HuH-7.5 (cell line): Measurements from ENCODE around the gene CDH20.

Experiments
- DNase-seq: peaks from one replicate; pipeline ENCODE4 v3.0.0; 2011; ENCODE audit warnings: low spot score

CDH20 gene

DNA sequence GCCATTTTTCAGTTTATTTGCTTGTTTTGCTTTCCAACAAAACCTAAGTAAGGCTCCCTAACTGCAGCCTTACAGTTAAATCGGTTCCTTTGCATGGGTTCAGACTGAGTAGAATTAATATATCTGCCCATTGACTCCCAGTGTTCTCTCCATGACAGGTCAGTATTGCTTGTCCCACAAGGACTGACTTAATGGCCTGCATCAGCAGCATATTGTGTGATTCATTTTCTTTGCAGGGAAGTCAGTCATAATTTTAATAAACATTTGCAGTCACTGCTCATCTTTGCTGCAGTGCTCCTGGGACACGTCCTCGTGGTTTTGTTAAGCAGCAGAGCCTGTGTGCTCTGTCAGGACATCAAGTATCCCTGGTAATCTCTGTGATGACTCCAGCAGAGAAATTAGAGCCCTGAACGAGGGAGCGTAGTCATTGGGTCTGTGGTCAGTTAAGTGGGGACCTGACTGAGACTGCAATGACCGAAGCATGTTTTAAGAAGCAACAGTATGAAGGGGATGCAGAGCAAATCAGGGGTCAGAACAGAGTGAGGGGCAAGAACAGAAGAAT lies 93.3 kb downstream of the CDH20 start:
- DNase-seq = no peak

DNA sequence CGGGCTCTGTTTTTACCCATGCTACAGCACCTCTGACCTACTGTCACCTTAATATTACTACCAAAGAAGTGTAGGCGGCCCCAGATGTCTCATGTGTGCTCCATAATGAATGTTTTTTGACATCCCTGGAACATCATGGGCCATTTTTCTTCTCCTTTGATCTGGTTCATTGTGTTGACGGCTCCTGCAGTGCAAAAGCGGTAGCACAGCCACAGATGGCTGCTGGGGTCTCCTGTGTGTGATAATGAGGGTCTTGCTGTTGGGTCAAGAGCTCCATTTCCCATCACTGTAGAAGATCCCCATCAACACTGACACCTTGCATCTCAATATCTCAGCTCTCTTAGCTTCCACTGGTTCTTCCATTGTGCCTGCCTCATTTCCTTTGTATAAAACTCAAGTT lies 95.0 kb downstream of the CDH20 start:
- no peak for DNase-seq

GRCh38 chr18:61432590-61432989 lies 99.4 kb downstream of the CDH20 start:
- DNase-seq = no peak

GRCh38 chr18:61435064-61435652 lies 101.9 kb downstream of the CDH20 start:
- DNase-seq = no peak

GRCh38 chr18:61443081-61443725 lies 110.0 kb downstream of the CDH20 start:
- DNase-seq = no peak

GRCh38 chr18:61448316-61448715 lies 115.1 kb downstream of the CDH20 start:
- DNase-seq = no peak

- DNase-seq = no peak
Observed at GRCh38 chr18:61459896-61460648, 126.8 kb downstream of the CDH20 start.

DNA sequence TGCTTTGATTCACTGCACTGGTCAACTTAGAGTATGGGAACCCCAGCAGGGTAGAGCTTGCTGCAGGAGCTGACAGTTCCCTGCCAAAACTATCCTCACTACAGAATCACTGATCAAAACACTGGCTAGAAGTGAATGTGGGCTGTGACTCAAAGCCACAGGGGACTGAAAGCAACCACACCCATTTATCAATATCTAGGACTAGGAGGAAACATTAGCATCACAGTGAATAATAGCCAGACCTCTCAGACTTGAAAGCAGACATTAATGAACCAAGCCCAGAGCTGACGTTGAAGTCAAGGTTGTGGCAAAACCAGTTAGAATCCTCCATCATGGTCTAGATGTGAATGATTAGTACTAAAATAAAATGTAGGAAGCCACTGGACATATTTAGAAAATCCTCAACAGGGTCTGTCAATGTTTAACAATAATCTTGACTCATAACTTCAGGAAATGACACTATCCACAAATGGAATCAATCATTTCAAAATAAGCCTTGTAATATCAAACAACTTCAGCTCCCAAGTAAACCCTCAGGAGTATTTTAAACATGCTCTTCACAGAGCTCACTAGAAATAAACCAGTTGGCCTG lies 131.4 kb downstream of the CDH20 start:
- no peak for DNase-seq

DNA sequence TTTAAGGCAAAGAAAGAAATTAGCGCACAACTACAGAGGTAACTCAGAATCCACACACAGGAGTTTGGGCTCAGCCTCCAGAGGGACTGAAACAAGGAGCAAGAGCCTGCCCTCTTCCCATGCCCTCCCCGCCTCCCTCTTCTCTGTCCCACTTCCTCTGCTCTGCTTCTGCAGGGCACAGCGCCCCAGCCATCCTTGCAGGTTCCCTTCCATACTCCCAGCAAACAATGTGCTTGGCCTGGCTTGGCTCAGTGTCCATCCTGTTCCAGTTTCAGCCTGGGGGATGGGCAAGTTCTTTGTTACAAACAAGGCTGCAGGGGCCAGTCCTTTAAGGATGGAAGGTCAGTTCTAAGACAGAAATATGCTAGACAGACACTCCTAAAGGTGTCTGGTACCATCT lies 133.5 kb downstream of the CDH20 start:
- no peak for DNase-seq

DNA sequence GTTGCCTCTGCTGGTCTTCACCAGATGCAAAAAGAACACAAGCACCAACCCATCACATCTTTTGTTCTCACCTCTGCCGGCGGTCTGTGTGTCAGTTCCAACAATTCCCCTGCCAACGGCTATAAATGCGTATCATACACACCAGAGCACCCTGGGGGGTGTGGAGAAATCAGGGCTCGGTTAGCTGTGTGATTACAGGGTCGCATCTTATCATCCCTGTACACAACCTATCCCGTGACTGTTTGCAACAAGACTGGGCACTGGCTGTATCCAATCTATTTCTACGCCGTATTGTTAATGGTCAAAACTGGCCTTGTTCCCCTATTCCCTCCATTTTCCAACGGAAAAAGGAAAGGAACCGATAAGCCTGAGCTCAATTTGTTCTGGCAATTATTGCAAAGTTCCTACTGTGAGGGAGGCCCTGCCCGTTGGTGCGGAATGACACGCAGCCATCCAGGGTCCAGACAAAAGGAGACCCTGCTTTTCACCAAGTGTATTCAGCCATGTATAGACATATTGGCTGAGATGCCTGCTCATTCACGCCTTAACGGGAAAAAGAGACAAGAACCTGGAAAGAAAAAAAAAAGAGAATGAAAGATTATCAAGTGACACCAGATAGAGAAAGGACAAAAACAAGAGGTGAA lies 136.9 kb downstream of the CDH20 start:
- no peak for DNase-seq

- DNase-seq = no peak
Observed at GRCh38 chr18:61471541-61471940, 138.3 kb downstream of the CDH20 start.

- DNase-seq = no peak
Observed at GRCh38 chr18:61471942-61472341, 138.7 kb downstream of the CDH20 start.

DNA sequence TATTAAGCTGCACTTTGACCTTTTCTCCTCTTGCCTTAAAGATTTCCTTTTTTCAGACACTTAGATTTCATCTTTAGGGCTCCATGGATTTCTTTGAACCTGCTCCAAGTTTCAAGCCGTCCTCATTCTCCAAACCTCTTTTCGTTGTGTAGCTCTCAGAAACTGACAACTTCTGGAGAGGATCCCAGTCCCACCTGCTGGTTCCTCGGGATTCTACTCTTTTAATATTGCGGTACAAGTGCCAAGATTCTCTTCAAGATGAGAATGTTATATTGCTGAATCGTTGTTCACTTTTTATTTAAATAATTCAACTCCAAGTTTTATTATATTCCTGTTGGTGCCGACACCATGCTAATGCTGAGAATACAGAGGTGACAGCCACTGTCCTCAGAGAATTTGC lies 141.1 kb downstream of the CDH20 start:
- no peak for DNase-seq

- DNase-seq = no peak
Observed at GRCh38 chr18:61474918-61475317, 141.7 kb downstream of the CDH20 start.

DNA sequence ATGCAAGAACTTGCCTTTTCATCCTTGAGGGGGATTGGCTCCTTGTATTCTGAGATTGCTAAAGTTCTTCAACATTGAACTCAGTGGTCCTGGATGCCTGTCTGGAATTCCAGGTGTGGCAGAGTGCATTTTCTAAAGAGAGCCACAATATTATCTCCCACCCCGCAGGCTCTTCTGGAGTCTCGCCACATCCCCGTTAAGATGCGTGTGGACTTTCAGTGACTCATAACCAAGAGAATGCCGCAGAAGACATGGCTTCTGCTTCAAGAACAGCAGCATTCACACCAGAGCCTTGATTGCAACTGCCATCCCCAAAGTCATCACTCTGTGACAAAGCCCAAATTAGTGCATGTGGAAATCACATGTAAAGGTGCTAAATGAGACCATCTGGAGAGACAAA lies 142.7 kb downstream of the CDH20 start:
- DNase-seq = no peak

DNA sequence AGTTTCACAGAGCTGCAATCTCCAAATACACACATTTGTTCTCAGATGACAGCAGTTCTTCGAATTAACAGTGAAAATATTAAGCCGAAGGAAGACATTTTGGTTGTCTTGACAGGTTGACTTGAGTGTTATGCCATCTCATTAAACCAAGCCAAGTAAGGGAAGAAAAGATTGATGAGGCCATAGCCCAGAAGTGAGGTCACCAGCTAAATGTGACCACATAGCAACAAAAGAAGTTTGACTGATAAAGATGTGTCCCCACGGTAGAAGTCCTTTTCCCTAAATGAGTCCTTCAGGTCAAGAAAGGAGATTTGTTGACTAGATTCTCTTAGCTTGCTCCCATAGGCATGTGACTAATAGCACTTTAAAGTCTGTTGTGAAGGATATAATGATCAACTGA lies 156.1 kb downstream of the CDH20 start:
- DNase-seq = no peak

- no peak for DNase-seq
Observed at GRCh38 chr18:61496374-61496773, 163.1 kb downstream of the CDH20 start.

GRCh38 chr18:61497422-61497821 lies 164.2 kb downstream of the CDH20 start:
- DNase-seq = no peak

GRCh38 chr18:61502472-61502871 lies 169.2 kb downstream of the CDH20 start:
- DNase-seq = peak; percentile 11

DNA sequence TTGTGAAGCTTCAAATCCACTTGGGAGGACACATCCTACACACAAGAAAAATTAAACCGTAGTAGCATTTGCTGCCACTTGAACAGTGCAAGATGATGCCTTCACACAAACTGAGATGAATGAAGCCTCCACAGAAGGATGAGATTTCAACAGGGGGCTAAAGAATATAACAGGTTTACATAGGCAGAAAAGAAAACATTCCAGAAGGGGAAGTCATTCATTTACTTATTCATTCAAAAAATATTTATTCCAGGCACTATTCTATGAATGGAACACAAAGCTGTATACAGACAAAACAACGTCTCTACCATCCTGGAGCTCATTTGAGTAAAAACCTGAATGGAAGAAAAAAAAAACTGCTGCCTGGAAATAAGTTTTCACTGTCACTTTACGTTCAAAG lies 170.5 kb downstream of the CDH20 start:
- DNase-seq = no peak

- no peak for DNase-seq
Observed at GRCh38 chr18:61528961-61529360, 195.7 kb downstream of the CDH20 start.

- no peak for DNase-seq
Observed at GRCh38 chr18:61530681-61531080, 197.5 kb downstream of the CDH20 start.
